ENCODE data around the gene SIX3.

SIX3 gene

GRCh38 chr2:44957656-44958327 lies 16.3 kb downstream of the SIX3 start:
- DNase-seq (ENCODE audit: low spot score), result no peak

GRCh38 chr2:44959855-44960254 lies 18.4 kb downstream of the SIX3 start:
- no peak for DNase-seq (ENCODE audit: low spot score)

GRCh38 chr2:44960871-44961270 lies 19.4 kb downstream of the SIX3 start:
- no peak for DNase-seq (ENCODE audit: low spot score)

- no peak for DNase-seq (ENCODE audit: low spot score)
Measured at GRCh38 chr2:44962176-44962695, 20.7 kb downstream of the SIX3 start.

- DNase-seq (ENCODE audit: low spot score), result peak; percentile 46
Measured at GRCh38 chr2:44964752-44965236, 23.3 kb downstream of the SIX3 start.

- no peak for DNase-seq (ENCODE audit: low spot score)
Measured at GRCh38 chr2:44965684-44966083, 24.2 kb downstream of the SIX3 start.

- DNase-seq (ENCODE audit: low spot score), result no peak
Measured at GRCh38 chr2:44967056-44967455, 25.6 kb downstream of the SIX3 start.

GRCh38 chr2:44967727-44968432 lies 26.4 kb downstream of the SIX3 start:
- DNase-seq (ENCODE audit: low spot score), result no peak

GRCh38 chr2:44969936-44970335 lies 28.4 kb downstream of the SIX3 start:
- DNase-seq (ENCODE audit: low spot score), result no peak

- peak; percentile 81 for DNase-seq (ENCODE audit: low spot score)
Measured at GRCh38 chr2:44970846-44971450, 29.4 kb downstream of the SIX3 start.

- no peak for DNase-seq (ENCODE audit: low spot score)
Measured at GRCh38 chr2:44972771-44973535, 31.5 kb downstream of the SIX3 start.

- DNase-seq (ENCODE audit: low spot score), result peak; percentile 62
Measured at GRCh38 chr2:44974064-44974715, 32.7 kb downstream of the SIX3 start.

GRCh38 chr2:44975571-44976450 lies 34.3 kb downstream of the SIX3 start:
- no peak for DNase-seq (ENCODE audit: low spot score)

GRCh38 chr2:44979581-44979980 lies 38.1 kb downstream of the SIX3 start:
- DNase-seq (ENCODE audit: low spot score), result no peak

GRCh38 chr2:44980751-44981713 lies 39.5 kb downstream of the SIX3 start:
- DNase-seq (ENCODE audit: low spot score), result no peak

- peak; percentile 88 for DNase-seq (ENCODE audit: low spot score)
Measured at GRCh38 chr2:44981714-44982108, 40.2 kb downstream of the SIX3 start.

GRCh38 chr2:44983836-44984604 lies 42.5 kb downstream of the SIX3 start:
- DNase-seq (ENCODE audit: low spot score), result no peak

GRCh38 chr2:44989176-44989575 lies 47.7 kb downstream of the SIX3 start:
- DNase-seq (ENCODE audit: low spot score), result no peak

- DNase-seq (ENCODE audit: low spot score), result no peak
Measured at GRCh38 chr2:44994377-44994776, 52.9 kb downstream of the SIX3 start.
